Measurements from ENCODE around the gene TMC7.

The TMC7 gene

GRCh38 chr16:19109288-19109664 lies 125.5 kb downstream of the TMC7 start:
- Mint-ChIP-seq H3K27me3 (ENCODE audit: low read depth, poor library complexity) (peaks cover 4% of the 10 kb centered on the region), H3K9me3 (no peaks in the 10 kb centered on the region)

GRCh38 chr16:19110537-19111360 lies 127.0 kb downstream of the TMC7 start:
- no peak for TF ChIP-seq CTCF (IDR thresholded peaks at IDR 0.05)
- H3K4me3 Mint-ChIP-seq = no peak overlapping the region
- H3K36me3 Mint-ChIP-seq (ENCODE audit: low read depth) = no peaks in the 10 kb centered on the region
- no peaks in the 10 kb centered on the region for H3K9me3 Mint-ChIP-seq
- no peak for DNase-seq
- H3K4me1 Mint-ChIP-seq = peaks cover 32% of the 10 kb centered on the region
- peaks cover 4% of the 10 kb centered on the region for H3K27me3 Mint-ChIP-seq (ENCODE audit: low read depth, poor library complexity)
- H3K27ac Mint-ChIP-seq = no peak overlapping the region

More at GRCh38 chr16:19109288-19109664, 125.5 kb downstream of the TMC7 start:
- TF ChIP-seq CTCF (IDR thresholded peaks at IDR 0.05) = no peak
- DNase-seq = no peak
- Mint-ChIP-seq H3K27ac (no peak overlapping the region), H3K4me3 (no peak overlapping the region), H3K4me1 (peaks cover 46% of the 10 kb centered on the region), H3K36me3 (ENCODE audit: low read depth) (no peaks in the 10 kb centered on the region)

DNA sequence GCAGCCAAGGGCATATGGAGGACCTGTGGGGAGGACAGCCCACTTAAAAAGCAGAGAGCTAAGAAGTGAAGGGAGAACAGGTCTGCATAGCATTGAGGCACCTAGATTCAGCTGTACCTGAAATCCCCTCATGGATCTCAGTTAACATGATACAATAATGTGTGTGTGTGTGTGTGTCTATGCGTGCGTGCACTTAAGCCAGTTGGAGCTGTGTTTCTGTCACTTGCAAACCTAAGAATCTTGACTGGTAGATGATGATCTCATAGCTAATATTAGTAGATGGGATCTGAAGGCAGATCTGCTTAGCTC lies 128.3 kb downstream of the TMC7 start:
- Mint-ChIP-seq H3K4me1 (peaks cover 36% of the 10 kb centered on the region), H3K27ac (no peak overlapping the region), H3K4me3 (no peak overlapping the region), H3K27me3 (ENCODE audit: low read depth, poor library complexity) (no peaks in the 10 kb centered on the region), H3K9me3 (no peaks in the 10 kb centered on the region), H3K36me3 (ENCODE audit: low read depth) (peaks cover 5% of the 10 kb centered on the region)
- no peak for DNase-seq
- no peak for TF ChIP-seq CTCF (IDR thresholded peaks at IDR 0.05)

All from nephron progenitor cell (in vitro differentiated cells).